ENCODE measurements around the gene STK11. TPM values are rescaled to one million over a fixed set of nuclear protein-coding genes. Genes with fewer than 3 reads are reported as not detected.

STK11 gene
- total and polyA plus RNA-seq, 4 donors, result 35.4 to 66.6 (median 58.8) TPM

- H3K4me1 ChIP-seq (ENCODE audit: control insufficient read depth, insufficient read depth, low read length), result peaks cover 93% of the 10 kb centered on the region
- H3K27me3 ChIP-seq (ENCODE audit: control insufficient read depth, insufficient read depth, low read length), result no peaks in the 10 kb centered on the region
- WGBS (ENCODE audit: insufficient coverage), result 11% methylated on average over 14 of the region's 14 CpGs
- H3K9me3 ChIP-seq (ENCODE audit: control insufficient read depth, insufficient read depth, low read length), result no peaks in the 10 kb centered on the region
- H3K4me3 ChIP-seq (ENCODE audit: low read depth, low read length), result peak overlapping the region; percentile 61
- H3K36me3 ChIP-seq (ENCODE audit: control insufficient read depth, insufficient read depth, low read length), result peaks cover 52% of the 10 kb centered on the region
- DNase-seq (ENCODE audit: low read depth in 4 of 6, low spot score in 6 of 6), result no peak
- peak overlapping the region; percentile 91 for H3K27ac ChIP-seq (ENCODE audit: low read depth, low read length)
Observed at GRCh38 chr19:1261538-1261797, 55.9 kb downstream of the STK11 start.

- peak overlapping the region; percentile 91 for H3K27ac ChIP-seq (ENCODE audit: low read depth, low read length)
- no peaks in the 10 kb centered on the region for H3K9me3 ChIP-seq (ENCODE audit: control insufficient read depth, insufficient read depth, low read length)
- H3K27me3 ChIP-seq (ENCODE audit: control insufficient read depth, insufficient read depth, low read length), result no peaks in the 10 kb centered on the region
- WGBS (ENCODE audit: insufficient coverage), result 48% methylated on average over 23 of the region's 28 CpGs
- peak overlapping the region; percentile 61 for H3K4me3 ChIP-seq (ENCODE audit: low read depth, low read length)
- H3K4me1 ChIP-seq (ENCODE audit: control insufficient read depth, insufficient read depth, low read length), result peaks cover 91% of the 10 kb centered on the region
- H3K36me3 ChIP-seq (ENCODE audit: control insufficient read depth, insufficient read depth, low read length), result peaks cover 47% of the 10 kb centered on the region
- DNase-seq (ENCODE audit: low read depth in 4 of 6, low spot score in 6 of 6), result peak in 1 of 6 donors; percentile 12
Observed at GRCh38 chr19:1261798-1262622, 56.4 kb downstream of the STK11 start.

- H3K36me3 ChIP-seq (ENCODE audit: control insufficient read depth, insufficient read depth, low read length), result peaks cover 40% of the 10 kb centered on the region
- peak overlapping the region; percentile 5 for H3K4me3 ChIP-seq (ENCODE audit: low read depth, low read length)
- H3K27ac ChIP-seq (ENCODE audit: low read depth, low read length), result peak overlapping the region; percentile 91
- no peaks in the 10 kb centered on the region for H3K9me3 ChIP-seq (ENCODE audit: control insufficient read depth, insufficient read depth, low read length)
- DNase-seq (ENCODE audit: low read depth in 4 of 6, low spot score in 6 of 6), result no peak
- 47% methylated on average over 17 of the region's 21 CpGs for WGBS (ENCODE audit: insufficient coverage)
- H3K27me3 ChIP-seq (ENCODE audit: control insufficient read depth, insufficient read depth, low read length), result no peaks in the 10 kb centered on the region
- peaks cover 91% of the 10 kb centered on the region for H3K4me1 ChIP-seq (ENCODE audit: control insufficient read depth, insufficient read depth, low read length)
Observed at GRCh38 chr19:1262623-1263123, 57.1 kb downstream of the STK11 start.

GRCh38 chr19:1263188-1263587 is 57.6 kb downstream of the STK11 start:
- peaks cover 35% of the 10 kb centered on the region for H3K36me3 ChIP-seq (ENCODE audit: control insufficient read depth, insufficient read depth, low read length)
- no peak for DNase-seq (ENCODE audit: low read depth in 4 of 6, low spot score in 6 of 6)
- H3K4me3 ChIP-seq (ENCODE audit: low read depth, low read length), result no peak overlapping the region
- H3K27me3 ChIP-seq (ENCODE audit: control insufficient read depth, insufficient read depth, low read length), result no peaks in the 10 kb centered on the region
- WGBS (ENCODE audit: insufficient coverage), result 78% methylated on average over 1 of the region's 5 CpGs
- no peaks in the 10 kb centered on the region for H3K9me3 ChIP-seq (ENCODE audit: control insufficient read depth, insufficient read depth, low read length)
- H3K27ac ChIP-seq (ENCODE audit: low read depth, low read length), result peak overlapping the region; percentile 91
- peaks cover 91% of the 10 kb centered on the region for H3K4me1 ChIP-seq (ENCODE audit: control insufficient read depth, insufficient read depth, low read length)

GRCh38 chr19:1264801-1265614 is 59.4 kb downstream of the STK11 start:
- DNase-seq (ENCODE audit: low read depth in 4 of 6, low spot score in 6 of 6), result peak in 1 of 6 donors; percentile 44
- H3K27ac ChIP-seq (ENCODE audit: low read depth, low read length), result peak overlapping the region; percentile 71
- H3K4me3 ChIP-seq (ENCODE audit: low read depth, low read length), result no peak overlapping the region
- H3K9me3 ChIP-seq (ENCODE audit: control insufficient read depth, insufficient read depth, low read length), result no peaks in the 10 kb centered on the region
- peaks cover 87% of the 10 kb centered on the region for H3K4me1 ChIP-seq (ENCODE audit: control insufficient read depth, insufficient read depth, low read length)
- 67% methylated on average over 20 of the region's 26 CpGs for WGBS (ENCODE audit: insufficient coverage)
- H3K27me3 ChIP-seq (ENCODE audit: control insufficient read depth, insufficient read depth, low read length), result no peaks in the 10 kb centered on the region
- H3K36me3 ChIP-seq (ENCODE audit: control insufficient read depth, insufficient read depth, low read length), result peaks cover 25% of the 10 kb centered on the region

- peaks cover 29% of the 10 kb centered on the region for H3K36me3 ChIP-seq (ENCODE audit: control insufficient read depth, insufficient read depth, low read length)
- no peak for DNase-seq (ENCODE audit: low read depth in 4 of 6, low spot score in 6 of 6)
- H3K27ac ChIP-seq (ENCODE audit: low read depth, low read length), result peak overlapping the region; percentile 71
- H3K9me3 ChIP-seq (ENCODE audit: control insufficient read depth, insufficient read depth, low read length), result no peaks in the 10 kb centered on the region
- H3K4me1 ChIP-seq (ENCODE audit: control insufficient read depth, insufficient read depth, low read length), result peaks cover 87% of the 10 kb centered on the region
- no peaks in the 10 kb centered on the region for H3K27me3 ChIP-seq (ENCODE audit: control insufficient read depth, insufficient read depth, low read length)
- WGBS (ENCODE audit: insufficient coverage), result 28% methylated on average over 18 of the region's 28 CpGs
- H3K4me3 ChIP-seq (ENCODE audit: low read depth, low read length), result peak overlapping the region; percentile 12
Observed at GRCh38 chr19:1265615-1266128, 60.1 kb downstream of the STK11 start.

GRCh38 chr19:1266129-1266915 is 60.7 kb downstream of the STK11 start:
- peaks cover 90% of the 10 kb centered on the region for H3K4me1 ChIP-seq (ENCODE audit: control insufficient read depth, insufficient read depth, low read length)
- 4% methylated on average over 84 of the region's 84 CpGs for WGBS (ENCODE audit: insufficient coverage)
- H3K27ac ChIP-seq (ENCODE audit: low read depth, low read length), result peak overlapping the region; percentile 52

GRCh38 chr19:1266916-1267476 is 61.4 kb downstream of the STK11 start:
- Histone ChIP-seq H3K4me3 (ENCODE audit: low read depth, low read length) (peak overlapping the region; percentile 24), H3K36me3 (ENCODE audit: control insufficient read depth, insufficient read depth, low read length) (peaks cover 42% of the 10 kb centered on the region), H3K27me3 (ENCODE audit: control insufficient read depth, insufficient read depth, low read length) (no peaks in the 10 kb centered on the region), H3K4me1 (ENCODE audit: control insufficient read depth, insufficient read depth, low read length) (peaks cover 90% of the 10 kb centered on the region), H3K27ac (ENCODE audit: low read depth, low read length) (peak overlapping the region; percentile 15), H3K9me3 (ENCODE audit: control insufficient read depth, insufficient read depth, low read length) (no peaks in the 10 kb centered on the region)
- DNase-seq (ENCODE audit: low read depth in 4 of 6, low spot score in 6 of 6), result peak in 2 of 6 donors; percentile 86 to 88
- 1% methylated on average over 59 of the region's 59 CpGs for WGBS (ENCODE audit: insufficient coverage)

More at GRCh38 chr19:1266129-1266915, 60.7 kb downstream of the STK11 start:
- peak in 2 of 6 donors; percentile 88 to 90 for DNase-seq (ENCODE audit: low read depth in 4 of 6, low spot score in 6 of 6)
- Histone ChIP-seq H3K4me3 (ENCODE audit: low read depth, low read length) (peak overlapping the region; percentile 24), H3K36me3 (ENCODE audit: control insufficient read depth, insufficient read depth, low read length) (peaks cover 36% of the 10 kb centered on the region), H3K9me3 (ENCODE audit: control insufficient read depth, insufficient read depth, low read length) (no peaks in the 10 kb centered on the region), H3K27me3 (ENCODE audit: control insufficient read depth, insufficient read depth, low read length) (no peaks in the 10 kb centered on the region)

Measured in spinal cord (tissue), 10 donors.